RPMI7951 (cell line): ENCODE results near the gene CRELD1. TPM values are rescaled to one million over a fixed set of nuclear protein-coding genes. Genes with fewer than 3 reads are reported as not detected.
"Not testable (repeated sequence)": the region's sequence is repeated elsewhere in the genome, so short reads cannot be mapped to it uniquely, and the experiment has no call there.

Experiments used
- DNase-seq: peaks from one replicate; pipeline ENCODE4 v3.0.0-alpha.2; 2012; ENCODE audit warnings: low read depth
- total RNA-seq: library from RNA; depleted of rRNA; stranded (reverse); fragments of >200 nt; shearing (Covaris generic); gene quantifications from 2 replicates; pipeline ENCODE4 v1.2.3, GENCODE V29; 2014; rRNA removed

Gene CRELD1, protein sequence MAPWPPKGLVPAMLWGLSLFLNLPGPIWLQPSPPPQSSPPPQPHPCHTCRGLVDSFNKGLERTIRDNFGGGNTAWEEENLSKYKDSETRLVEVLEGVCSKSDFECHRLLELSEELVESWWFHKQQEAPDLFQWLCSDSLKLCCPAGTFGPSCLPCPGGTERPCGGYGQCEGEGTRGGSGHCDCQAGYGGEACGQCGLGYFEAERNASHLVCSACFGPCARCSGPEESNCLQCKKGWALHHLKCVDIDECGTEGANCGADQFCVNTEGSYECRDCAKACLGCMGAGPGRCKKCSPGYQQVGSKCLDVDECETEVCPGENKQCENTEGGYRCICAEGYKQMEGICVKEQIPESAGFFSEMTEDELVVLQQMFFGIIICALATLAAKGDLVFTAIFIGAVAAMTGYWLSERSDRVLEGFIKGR
- 32.1 and 38.9 TPM in 2 replicates for total RNA-seq

DNA sequence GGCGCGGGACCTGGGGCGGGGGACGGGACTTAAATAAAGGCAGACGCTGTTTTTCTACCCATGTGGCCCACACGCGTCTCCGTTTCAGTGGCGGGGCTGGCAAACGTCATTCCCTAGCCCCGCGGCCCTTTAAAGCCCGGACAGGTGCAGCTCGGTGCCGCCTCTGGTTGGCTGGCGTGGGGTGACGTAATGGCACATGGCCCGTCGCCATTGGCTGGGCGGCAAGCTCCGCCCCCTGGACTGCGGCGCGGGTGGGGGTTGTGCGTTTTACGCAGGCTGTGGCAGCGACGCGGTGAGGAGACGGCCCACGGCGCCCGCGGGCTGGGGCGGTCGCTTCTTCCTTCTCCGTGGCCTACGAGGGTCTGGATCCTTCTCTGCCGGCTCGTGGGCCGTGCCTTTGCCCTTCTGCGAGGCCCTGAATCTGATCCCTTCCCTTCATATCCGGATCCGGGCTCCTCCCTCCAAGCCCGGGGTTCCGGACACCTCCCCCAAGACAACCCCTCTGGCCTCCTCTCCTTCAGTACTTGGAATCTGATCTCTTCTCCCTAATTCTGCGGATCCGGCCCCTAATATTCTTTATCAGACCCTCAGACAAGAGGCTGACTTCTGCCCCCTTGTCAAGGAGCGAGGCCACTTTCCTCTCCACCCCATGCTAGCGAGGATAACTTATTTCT is at the start of gene CRELD1:
TSS of gene CRELD1 (plus strand) at position 274 of the 674 bp plus-strand sequence. CDS start 605 bp downstream, outside the sequence.
- DNase-seq = peak; percentile 98

DNA sequence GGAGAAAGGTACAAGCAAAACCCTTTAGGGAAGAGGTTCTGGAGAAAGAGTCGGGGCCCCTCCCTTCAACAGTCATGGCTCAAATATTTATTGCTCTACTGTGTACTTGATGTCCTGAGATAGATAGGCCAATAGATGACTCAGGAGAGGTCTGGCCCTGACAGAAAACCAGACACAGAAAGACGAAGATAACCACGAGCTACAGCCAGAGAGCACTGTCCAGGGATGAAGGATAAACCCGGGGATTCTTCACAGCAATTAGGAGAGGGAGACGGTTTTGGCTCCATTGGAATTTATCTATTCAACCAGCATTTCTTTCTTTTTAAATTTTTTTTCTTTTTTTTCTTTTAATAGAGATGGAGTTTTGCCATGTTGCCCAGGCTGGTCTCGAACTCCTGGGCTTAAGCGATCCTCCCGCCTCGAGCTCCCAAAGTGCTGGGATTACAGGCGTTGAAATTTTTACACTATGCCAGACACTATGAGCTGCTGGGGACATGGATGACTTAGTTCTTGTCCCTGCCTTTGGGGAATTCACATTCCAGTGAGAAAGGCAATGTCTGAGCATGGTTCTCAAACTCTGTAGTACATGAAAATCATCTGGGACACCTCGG is 49.0 kb upstream of the CRELD1 start:
- DNase-seq = peak; percentile 92

DNA sequence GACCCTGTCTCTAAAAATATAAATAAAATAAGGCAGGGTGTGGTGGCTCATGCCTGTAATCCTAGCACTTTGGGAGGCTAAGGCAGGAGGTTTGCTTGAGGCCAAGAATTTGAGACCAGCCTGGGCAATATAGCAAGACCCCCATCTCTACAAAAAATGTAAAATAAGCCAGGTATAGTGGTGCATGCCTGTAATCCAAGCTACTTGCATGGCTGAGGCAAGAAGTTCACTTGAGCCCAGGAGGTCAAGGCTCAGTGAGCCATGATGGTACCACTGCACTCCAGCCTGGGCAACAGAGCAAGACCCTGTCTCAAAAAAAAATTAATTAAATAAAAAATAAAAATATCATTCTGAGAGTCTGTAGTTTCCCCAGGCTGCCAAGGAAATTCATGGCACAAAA is 47.3 kb upstream of the CRELD1 start:
- no peak for DNase-seq

DNA sequence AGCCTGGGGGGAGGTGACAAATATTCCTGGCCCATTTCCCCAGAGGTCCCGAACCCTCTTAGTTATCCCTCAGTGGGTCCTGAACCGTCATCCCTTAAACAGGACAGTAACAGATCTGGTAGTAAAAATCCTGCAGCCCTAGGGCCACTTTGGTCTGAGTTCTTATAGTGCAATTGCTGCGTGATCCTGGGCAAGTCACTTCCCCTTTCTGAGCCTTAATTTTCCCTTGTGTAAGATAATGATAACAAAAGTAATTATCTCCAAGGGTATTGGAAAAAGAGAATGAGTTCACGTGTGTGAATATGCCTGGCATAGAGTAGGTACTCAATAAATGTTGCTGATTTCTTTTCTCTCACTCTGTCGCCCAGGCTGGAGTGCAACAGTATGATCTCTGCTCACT is 46.2 kb upstream of the CRELD1 start:
- no peak for DNase-seq

DNA sequence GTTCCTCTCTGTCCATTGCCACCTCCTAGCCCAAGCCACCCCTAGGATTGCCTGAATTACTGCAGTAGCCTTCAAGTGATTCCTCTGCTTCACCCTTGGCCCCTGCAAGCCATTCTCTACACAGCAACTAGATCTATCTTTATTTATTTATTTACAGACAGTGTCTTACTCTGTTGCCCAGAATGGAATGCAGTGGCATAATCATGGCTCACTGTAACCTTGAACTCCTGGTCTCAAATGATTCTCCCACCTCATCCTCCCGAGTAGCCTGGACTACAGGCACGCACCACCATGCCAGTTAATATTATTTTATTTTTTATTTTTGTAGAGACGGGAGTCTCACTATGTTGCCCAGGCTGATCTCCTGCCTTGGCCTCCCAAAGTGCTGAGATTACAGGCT is 45.1 kb upstream of the CRELD1 start:
- DNase-seq = no peak

DNA sequence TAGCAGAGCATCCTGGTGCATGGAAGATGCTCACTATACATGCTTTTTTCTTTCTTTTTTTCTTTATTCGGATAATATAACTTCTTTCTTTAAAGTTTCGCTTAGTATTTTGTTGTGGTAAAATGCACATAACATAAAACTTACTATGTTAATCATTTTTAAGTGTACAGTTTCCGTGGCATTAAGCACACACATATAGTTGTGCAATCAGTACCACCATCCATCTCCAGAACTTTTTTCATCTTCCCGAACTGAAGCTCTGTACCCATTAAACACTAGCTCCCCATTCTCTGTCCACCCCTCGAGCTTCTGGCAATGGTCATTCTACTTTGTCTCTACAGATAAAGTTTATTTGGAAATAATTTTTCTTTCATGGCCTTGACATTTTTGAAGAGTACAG is 44.2 kb upstream of the CRELD1 start:
- no peak for DNase-seq

DNA sequence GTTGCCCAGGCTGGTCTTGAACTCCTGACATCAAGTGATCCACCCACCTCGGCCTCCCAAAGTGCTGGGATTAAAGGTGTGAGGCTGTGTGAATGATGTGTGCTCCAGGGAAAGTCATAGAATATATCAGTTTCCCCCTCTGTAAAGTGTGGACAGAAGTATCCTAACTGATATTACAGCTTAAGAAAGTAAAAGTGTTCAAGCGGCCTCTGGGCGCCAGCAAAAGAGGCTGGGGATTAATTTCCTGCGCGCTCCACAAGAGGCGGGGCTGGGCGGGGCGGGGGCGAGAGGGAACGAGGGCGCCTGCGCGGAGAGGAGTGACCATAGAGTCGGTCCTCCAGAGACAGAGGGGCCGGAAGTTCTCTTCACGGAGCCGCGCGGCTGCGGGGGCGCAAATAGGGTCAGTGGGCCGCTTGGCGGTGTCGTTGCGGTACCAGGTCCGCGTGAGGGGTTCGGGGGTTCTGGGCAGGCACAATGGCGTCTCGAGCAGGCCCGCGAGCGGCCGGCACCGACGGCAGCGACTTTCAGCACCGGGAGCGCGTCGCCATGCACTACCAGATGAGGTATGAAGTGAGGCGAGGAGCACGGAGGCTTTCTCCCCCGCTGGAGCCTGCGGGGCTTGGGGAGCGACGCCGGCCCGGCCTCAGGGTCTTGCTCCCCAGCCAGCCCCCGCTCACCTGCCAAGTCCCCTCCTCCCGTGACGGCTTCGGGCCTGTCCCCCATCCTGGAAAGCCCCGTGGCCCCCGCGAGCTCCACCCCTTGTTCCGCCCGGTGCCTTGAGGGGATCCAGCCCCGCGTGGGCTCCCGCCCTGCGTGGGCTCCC is 43.2 kb upstream of the CRELD1 start, which contains the start of gene JAGN1:
TSS of gene JAGN1 (plus strand) at position 362 of the 823 bp plus-strand sequence. CDS start at position 475, 113 bp downstream.
- peak; percentile 87 for DNase-seq

DNA sequence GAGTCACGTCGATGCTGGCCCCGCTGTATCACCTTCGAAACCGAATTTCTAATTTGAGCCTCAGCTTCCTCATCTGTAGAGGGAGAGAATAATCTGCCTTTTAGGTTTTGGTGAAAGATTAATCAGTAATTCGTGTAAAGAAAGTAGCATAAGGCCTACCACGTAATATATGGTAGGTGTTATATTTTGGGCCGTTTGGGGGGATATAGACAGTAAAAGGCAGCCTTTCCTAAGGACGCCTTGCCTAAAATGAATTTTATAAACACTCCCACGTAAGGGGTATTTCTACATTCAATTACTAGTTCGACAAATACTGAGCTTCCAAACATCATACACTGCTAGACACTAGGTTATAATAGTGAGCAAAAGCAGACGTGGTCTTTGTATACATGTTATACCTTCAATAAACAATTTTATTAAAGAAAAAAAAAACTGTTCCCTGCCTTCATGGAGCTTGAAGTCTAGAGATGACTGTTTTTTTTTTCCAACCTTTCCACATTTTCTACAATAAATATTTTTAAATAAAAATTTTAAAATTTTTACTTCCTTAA is 42.5 kb upstream of the CRELD1 start:
- no peak for DNase-seq

DNA sequence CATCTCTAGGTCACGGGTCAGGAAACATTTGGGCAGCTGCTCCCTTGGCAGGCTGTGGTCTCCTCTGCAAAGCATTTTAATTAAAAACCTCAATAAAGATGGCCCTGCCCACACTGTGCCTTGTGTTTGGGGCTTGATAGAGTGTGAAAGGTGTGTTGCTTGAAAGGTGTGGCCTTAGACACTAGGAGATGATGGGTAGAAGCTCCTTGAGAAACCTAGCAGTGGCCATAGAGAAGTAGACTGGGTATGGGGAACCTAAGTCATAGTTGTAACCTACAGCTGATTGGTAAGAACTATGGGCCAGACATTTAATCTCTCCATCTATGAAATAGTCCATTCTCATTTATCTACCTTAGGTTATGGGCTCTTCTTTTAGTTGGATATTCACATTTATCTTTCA is 39.9 kb upstream of the CRELD1 start:
- no peak for DNase-seq

DNA sequence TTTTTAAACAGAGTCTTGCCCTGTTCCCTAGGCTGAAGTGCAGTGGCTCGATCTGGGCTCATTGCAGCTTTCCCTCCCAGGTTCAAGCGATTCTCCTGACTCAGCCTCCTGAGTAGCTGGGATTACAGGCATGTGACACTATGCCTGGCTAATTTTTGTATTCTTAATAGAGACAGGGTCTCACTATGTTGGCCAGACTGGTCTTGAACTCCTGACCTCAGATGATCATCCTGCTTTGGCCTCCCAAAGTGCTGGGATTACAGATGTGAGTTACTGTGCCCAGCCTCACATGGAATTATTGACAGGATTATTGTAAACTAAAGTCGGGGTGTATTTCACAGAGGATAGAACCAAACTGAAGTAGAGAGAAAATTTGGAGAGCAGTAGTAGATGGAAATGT is 37.9 kb upstream of the CRELD1 start:
- DNase-seq = not testable (repeated sequence)

DNA sequence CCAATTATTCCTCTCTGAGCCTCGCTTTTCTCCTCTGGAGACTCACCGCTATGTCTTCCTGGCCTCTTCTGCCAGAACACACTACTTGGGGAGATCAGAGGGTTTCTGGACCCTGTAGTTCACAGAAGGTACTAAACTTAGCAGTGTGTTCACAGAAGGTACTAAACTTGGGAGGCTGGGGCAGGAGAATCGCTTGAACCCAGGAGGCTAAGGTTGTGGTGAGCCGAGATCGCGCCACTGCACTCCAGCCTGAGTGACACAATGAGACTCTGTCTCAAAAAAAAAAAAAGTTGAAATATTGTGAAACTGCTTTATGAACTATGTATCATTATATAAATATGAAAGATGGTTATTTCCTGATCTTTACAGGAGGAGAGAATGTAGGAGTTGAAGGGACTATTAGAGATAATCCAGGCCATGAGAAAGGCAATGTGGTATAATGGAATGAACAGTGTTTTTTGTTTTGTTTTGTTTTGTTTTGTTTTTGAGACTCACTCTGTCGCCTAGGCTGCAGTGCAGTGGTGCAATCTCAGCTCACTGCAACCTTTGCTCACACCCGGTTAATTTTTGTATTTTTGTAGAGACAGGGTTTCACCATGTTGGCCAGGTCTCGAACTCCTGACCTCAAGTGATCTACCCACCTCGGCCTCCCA is 36.8 kb upstream of the CRELD1 start:
- DNase-seq = not testable (repeated sequence)

DNA sequence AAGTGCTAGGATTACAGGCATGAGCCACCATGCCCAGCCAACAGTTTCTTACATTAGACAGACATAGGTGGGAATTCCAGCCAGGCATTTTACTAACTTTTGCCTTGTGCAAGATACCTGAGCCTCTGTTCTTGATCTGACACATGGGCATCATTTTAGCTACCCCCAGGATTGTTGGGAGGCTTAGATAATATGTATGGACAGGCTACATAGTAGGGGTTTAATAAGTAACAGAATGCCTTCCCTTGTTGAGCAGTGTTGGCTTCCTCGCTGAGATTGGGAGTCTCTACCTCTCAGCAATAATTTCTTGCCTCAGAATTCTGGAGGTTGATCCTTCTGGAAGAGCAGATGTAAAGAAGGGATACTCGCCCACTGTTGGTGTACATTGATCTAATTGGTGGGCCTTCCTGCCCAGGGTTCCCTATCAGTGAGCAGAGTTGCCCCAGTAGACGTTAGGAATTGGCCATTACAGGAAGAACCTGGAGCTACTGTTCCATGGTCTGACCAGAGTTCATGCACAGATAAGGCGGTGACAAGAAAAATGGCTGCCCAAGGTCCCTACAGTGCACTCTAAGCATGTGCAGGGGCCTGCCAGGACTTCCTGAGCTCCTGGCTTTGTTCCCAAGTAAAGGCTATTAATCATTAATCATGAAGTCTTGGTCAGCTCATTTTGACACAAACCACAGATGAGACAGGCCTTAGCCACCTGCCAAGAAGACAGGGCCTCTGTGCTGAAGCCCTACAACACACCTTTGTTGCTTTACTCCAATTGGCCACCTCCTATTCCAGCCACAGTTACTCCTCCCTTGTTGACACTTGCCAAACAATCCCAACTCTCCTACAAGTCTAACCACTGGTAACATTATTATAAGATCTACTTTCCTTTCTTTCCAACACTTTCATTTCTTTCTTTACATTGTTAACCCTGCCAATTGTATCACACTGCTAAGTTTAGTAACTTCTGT is 35.9 kb upstream of the CRELD1 start:
- DNase-seq = peak; percentile 31

DNA sequence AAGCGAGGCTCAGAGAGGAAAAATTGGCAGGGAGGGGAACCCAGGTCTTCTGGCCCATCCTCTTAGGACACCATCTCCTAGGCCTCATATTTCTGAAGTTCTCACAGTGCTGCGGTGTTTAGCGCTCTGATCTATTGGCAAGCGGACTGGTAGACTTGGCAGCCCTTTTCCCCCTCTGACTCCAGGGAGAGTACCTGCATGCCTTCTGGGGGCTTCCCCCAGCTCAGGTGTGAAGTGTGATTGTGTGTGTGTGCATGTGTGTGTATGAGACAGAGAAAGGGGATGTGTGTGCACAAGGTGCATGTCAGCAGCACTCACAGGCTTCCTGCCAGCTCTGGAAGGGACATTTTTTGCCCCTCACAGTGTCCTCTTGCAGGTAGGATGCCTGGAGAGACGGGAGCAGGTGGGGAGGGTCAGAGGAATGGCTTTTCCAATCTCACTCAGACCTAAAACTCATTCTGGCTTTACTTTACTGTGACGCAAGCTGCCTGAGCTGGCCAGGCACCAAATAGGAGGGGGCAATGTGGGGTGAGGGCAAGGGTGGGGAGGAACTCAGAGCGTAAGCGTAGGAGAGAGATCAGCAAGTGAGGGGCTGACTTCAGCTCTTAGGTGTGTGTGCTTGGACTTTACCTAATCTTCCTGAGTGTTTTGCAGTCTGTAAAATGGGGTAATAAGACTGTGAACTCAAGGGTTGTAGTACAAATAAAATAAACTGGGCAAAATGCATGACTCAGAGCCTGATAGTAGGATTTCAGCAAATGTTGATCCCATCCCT is 35.0 kb upstream of the CRELD1 start:
- DNase-seq = no peak

DNA sequence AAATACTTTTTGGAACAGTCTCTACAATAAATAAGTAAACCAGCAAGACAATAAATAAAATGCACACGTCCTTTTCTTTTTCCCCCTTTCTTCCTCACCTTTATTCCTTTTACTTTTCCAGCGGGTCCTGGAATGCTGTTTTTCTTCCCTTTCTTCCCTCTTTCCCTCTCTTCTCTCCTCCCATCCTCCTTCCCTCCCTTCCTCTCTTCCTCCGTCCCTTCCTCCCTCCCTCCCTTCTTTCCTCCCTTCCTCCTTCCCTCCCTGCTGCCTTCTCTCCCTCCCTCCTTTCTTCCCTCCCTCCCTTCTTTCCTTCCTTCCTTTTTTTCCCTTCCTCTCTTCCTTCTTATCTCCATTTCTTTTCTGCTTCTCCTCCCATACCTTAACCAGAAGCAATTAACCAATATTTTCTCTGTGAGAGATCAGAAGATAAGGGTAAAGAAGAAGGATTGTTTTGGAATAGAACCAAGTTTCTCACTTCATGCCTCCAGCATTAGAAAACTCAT is 34.3 kb upstream of the CRELD1 start:
- DNase-seq = no peak

DNA sequence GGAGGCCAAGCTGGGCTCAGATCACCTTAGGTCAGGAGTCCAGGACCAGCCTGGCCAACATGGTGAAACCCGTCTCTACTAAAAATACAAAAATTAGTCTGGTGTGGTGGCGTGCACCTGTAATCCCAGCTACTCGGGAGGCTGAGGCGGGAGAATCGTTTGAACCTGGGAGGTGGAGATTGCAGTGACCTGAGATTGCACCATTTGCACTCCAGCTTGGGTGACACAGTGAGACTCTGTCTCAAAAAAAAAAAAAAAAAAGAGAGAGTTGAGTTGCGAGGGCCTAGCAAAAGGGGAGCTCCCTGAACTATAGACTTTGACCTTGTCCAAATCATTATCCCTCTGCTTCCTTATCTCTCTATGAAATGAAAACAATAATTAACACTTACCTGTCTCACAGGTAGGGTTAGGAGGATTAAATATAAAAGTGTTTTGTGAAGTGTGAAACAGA is 32.6 kb upstream of the CRELD1 start:
- not testable (repeated sequence) for DNase-seq

DNA sequence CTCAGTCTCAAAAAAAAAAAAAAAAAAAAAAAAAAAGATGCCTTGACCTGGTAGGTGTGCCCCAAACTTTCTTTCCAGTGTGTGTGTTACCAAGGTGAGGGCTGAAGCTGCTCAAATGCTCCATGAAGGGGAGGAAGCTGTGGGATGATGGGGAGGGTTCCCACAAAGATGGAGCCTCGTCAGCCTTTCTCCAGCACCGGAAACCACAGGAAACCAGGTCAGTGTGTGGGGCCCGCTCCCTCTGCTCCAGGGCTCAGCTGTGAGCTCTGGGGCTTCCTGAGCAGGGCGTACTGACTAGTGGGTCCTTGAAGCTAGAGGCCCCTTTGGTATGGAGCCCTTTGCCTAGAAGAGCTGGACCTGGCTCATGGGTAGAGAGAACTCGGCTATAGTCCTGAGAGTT is 31.7 kb upstream of the CRELD1 start:
- DNase-seq = no peak

DNA sequence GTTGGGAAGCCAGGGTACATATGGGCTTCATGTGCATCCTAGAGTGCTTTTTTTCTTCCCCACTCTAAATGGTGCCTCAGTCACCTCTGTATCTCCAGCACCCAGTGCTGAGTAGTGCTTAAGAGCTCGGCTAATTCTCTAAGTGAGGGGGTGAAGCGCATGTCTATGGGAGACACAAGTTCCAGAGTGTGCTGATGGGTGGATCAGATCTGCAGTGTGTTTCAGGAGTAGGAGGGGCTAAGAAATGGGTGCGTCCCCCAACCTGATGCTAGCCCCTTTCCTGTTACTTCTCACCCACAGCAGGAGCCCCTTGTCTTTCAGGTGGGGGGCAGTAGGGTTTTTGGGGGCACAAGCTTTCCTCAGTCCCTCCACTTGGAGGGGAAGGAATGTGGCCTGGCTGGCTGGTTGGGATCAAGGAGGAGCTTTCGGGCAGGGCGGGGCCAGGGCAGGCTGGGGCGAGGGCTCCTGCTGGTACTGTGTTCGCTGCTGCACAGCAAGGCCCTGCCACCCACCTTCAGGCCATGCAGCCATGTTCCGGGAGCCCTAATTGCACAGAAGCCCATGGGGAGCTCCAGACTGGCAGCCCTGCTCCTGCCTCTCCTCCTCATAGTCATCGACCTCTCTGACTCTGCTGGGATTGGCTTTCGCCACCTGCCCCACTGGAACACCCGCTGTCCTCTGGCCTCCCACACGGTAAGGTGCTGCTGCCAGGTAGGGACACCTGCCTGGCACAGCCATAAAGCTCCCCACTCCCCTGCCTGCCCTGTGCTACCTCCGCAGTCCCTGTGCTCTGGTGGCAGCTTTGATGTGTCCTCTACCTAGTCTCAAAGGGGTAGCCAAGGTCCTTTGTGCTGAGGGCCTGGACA is 31.0 kb upstream of the CRELD1 start, which contains the start of gene IL17RE:
TSS of gene IL17RE (plus strand) at position 477 of the 866 bp plus-strand sequence. CDS start at position 562, 85 bp downstream.
- no peak for DNase-seq
